ENCODE measurements around the gene EIF2AK3.

EIF2AK3 gene

GRCh38 chr2:88574445-88574844 lies 52.8 kb downstream of the EIF2AK3 start:
- DNase-seq = no peak
- Histone ChIP-seq H3K4me1 (ENCODE audit: control extremely low read depth in 1 of 4, control insufficient read depth in 4 of 4, insufficient read depth in 4 of 4, low read length in 3 of 4) (no peaks in the 10 kb centered on the region), H3K36me3 (ENCODE audit: control insufficient read depth in 4 of 4, insufficient read depth in 4 of 4, low read length in 3 of 4) (peaks cover 29 to 56% (median 34%) of the 10 kb centered on the region in 4 experiments), H3K27ac (ENCODE audit: insufficient read depth in 1 of 2, low read depth in 1 of 2, low read length in 2 of 2, poor library complexity in 1 of 2, severe bottlenecking in 2 of 2) (no peak overlapping the region), H3K4me3 (ENCODE audit: control insufficient read depth in 1 of 7, extremely low read depth in 1 of 7, insufficient read depth in 4 of 7, low read depth in 2 of 7, low read length in 6 of 7) (no peak overlapping the region), H3K27me3 (replicated peaks in 2 of 5; ENCODE audit: control insufficient read depth in 4 of 5, insufficient read depth in 5 of 5, low read length in 4 of 5) (no peaks in the 10 kb centered on the region), H3K9me3 (ENCODE audit: control extremely low read depth in 1 of 5, control insufficient read depth in 4 of 5, insufficient read depth in 2 of 5, low read depth in 1 of 5, low read length in 4 of 5) (no peaks in the 10 kb centered on the region)
- POLR2A ChIA-PET = no interaction called here
- 92% methylated on average over 2 of the region's 5 CpGs for WGBS (ENCODE audit: insufficient coverage)
- CTCF ChIA-PET = no interaction called here

GRCh38 chr2:88568179-88568578 lies 59.1 kb downstream of the EIF2AK3 start:
- DNase-seq = no peak
- H3K4me1 ChIP-seq (ENCODE audit: control extremely low read depth in 1 of 4, control insufficient read depth in 4 of 4, insufficient read depth in 4 of 4, low read length in 3 of 4) = no peaks in the 10 kb centered on the region
- H3K27ac ChIP-seq (ENCODE audit: insufficient read depth in 1 of 2, low read depth in 1 of 2, low read length in 2 of 2, poor library complexity in 1 of 2, severe bottlenecking in 2 of 2) = no peak overlapping the region
- H3K9me3 ChIP-seq (ENCODE audit: control extremely low read depth in 1 of 5, control insufficient read depth in 4 of 5, insufficient read depth in 2 of 5, low read depth in 1 of 5, low read length in 4 of 5) = no peaks in the 10 kb centered on the region
- peaks cover 15 to 28% (median 19%) of the 10 kb centered on the region in 4 experiments for H3K36me3 ChIP-seq (ENCODE audit: control insufficient read depth in 4 of 4, insufficient read depth in 4 of 4, low read length in 3 of 4)
- CTCF ChIA-PET = no interaction called here
- H3K4me3 ChIP-seq (ENCODE audit: control insufficient read depth in 1 of 7, extremely low read depth in 1 of 7, insufficient read depth in 4 of 7, low read depth in 2 of 7, low read length in 6 of 7) = no peak overlapping the region
- WGBS (ENCODE audit: insufficient coverage) = 100% methylated on average over 2 of the region's 3 CpGs
- no peaks in the 10 kb centered on the region for H3K27me3 ChIP-seq (replicated peaks in 2 of 5; ENCODE audit: control insufficient read depth in 4 of 5, insufficient read depth in 5 of 5, low read length in 4 of 5)
- POLR2A ChIA-PET = no interaction called here

- no CpG with 5 or more reads among the region's 2 CpGs for WGBS (ENCODE audit: insufficient coverage)
- peaks cover 2 to 25% (median 8%) of the 10 kb centered on the region in 4 experiments for H3K36me3 ChIP-seq (ENCODE audit: control insufficient read depth in 4 of 4, insufficient read depth in 4 of 4, low read length in 3 of 4)
- CTCF ChIA-PET = interaction anchor here (1.0 kb wide), 1 partner anchor 9 kb away, joined by 3 read pairs; no protein-coding TSS in a partner anchor
- H3K4me3 ChIP-seq (ENCODE audit: control insufficient read depth in 1 of 7, extremely low read depth in 1 of 7, insufficient read depth in 4 of 7, low read depth in 2 of 7, low read length in 6 of 7) = no peak overlapping the region
- no peaks in the 10 kb centered on the region for H3K9me3 ChIP-seq (ENCODE audit: control extremely low read depth in 1 of 5, control insufficient read depth in 4 of 5, insufficient read depth in 2 of 5, low read depth in 1 of 5, low read length in 4 of 5)
- POLR2A ChIA-PET = no interaction called here
- H3K27me3 ChIP-seq (replicated peaks in 2 of 5; ENCODE audit: control insufficient read depth in 4 of 5, insufficient read depth in 5 of 5, low read length in 4 of 5) = no peaks in the 10 kb centered on the region
- H3K4me1 ChIP-seq (ENCODE audit: control extremely low read depth in 1 of 4, control insufficient read depth in 4 of 4, insufficient read depth in 4 of 4, low read length in 3 of 4) = no peaks in the 10 kb centered on the region
- no peak overlapping the region for H3K27ac ChIP-seq (ENCODE audit: insufficient read depth in 1 of 2, low read depth in 1 of 2, low read length in 2 of 2, poor library complexity in 1 of 2, severe bottlenecking in 2 of 2)
- no peak for DNase-seq
These were observed 62.9 kb downstream of the EIF2AK3 start for GRCh38 chr2:88564402-88564801.

- CTCF ChIA-PET = interaction anchor here (1.4 kb wide), 1 partner anchor 16 kb away, joined by 3 read pairs; no protein-coding TSS in a partner anchor
- no CpG with 5 or more reads among the region's 2 CpGs for WGBS (ENCODE audit: insufficient coverage)
These were observed 64.1 kb downstream of the EIF2AK3 start for GRCh38 chr2:88563129-88563528.

GRCh38 chr2:88561646-88562388 lies 65.4 kb downstream of the EIF2AK3 start:
- no peaks in the 10 kb centered on the region for H3K4me1 ChIP-seq (ENCODE audit: control extremely low read depth in 1 of 4, control insufficient read depth in 4 of 4, insufficient read depth in 4 of 4, low read length in 3 of 4)
- no peak overlapping the region for H3K4me3 ChIP-seq (ENCODE audit: control insufficient read depth in 1 of 7, extremely low read depth in 1 of 7, insufficient read depth in 4 of 7, low read depth in 2 of 7, low read length in 6 of 7)
- H3K27me3 ChIP-seq (replicated peaks in 2 of 5; ENCODE audit: control insufficient read depth in 4 of 5, insufficient read depth in 5 of 5, low read length in 4 of 5) = no peaks in the 10 kb centered on the region
- H3K27ac ChIP-seq (ENCODE audit: insufficient read depth in 1 of 2, low read depth in 1 of 2, low read length in 2 of 2, poor library complexity in 1 of 2, severe bottlenecking in 2 of 2) = no peak overlapping the region
- peaks cover 6 to 19% (median 11%) of the 10 kb centered on the region in 4 experiments for H3K36me3 ChIP-seq (ENCODE audit: control insufficient read depth in 4 of 4, insufficient read depth in 4 of 4, low read length in 3 of 4)
- H3K9me3 ChIP-seq (ENCODE audit: control extremely low read depth in 1 of 5, control insufficient read depth in 4 of 5, insufficient read depth in 2 of 5, low read depth in 1 of 5, low read length in 4 of 5) = no peaks in the 10 kb centered on the region
- ChIA-PET CTCF (interaction anchor here (0.8 to 1.4 kb wide), 2 partner anchors 10 to 15 kb away, joined by 3 to 4 read pairs; no protein-coding TSS in a partner anchor), POLR2A (no interaction called here)
- WGBS (ENCODE audit: insufficient coverage) = 85% methylated on average over 2 of the region's 3 CpGs
- DNase-seq = no peak

More at GRCh38 chr2:88563129-88563528, 64.1 kb downstream of the EIF2AK3 start:
- Histone ChIP-seq H3K4me1 (ENCODE audit: control extremely low read depth in 1 of 4, control insufficient read depth in 4 of 4, insufficient read depth in 4 of 4, low read length in 3 of 4) (no peaks in the 10 kb centered on the region), H3K27ac (ENCODE audit: insufficient read depth in 1 of 2, low read depth in 1 of 2, low read length in 2 of 2, poor library complexity in 1 of 2, severe bottlenecking in 2 of 2) (no peak overlapping the region), H3K4me3 (ENCODE audit: control insufficient read depth in 1 of 7, extremely low read depth in 1 of 7, insufficient read depth in 4 of 7, low read depth in 2 of 7, low read length in 6 of 7) (no peak overlapping the region), H3K36me3 (ENCODE audit: control insufficient read depth in 4 of 4, insufficient read depth in 4 of 4, low read length in 3 of 4) (peaks cover 2 to 15% (median 6%) of the 10 kb centered on the region in 4 experiments), H3K9me3 (ENCODE audit: control extremely low read depth in 1 of 5, control insufficient read depth in 4 of 5, insufficient read depth in 2 of 5, low read depth in 1 of 5, low read length in 4 of 5) (no peaks in the 10 kb centered on the region), H3K27me3 (replicated peaks in 2 of 5; ENCODE audit: control insufficient read depth in 4 of 5, insufficient read depth in 5 of 5, low read length in 4 of 5) (no peaks in the 10 kb centered on the region)
- POLR2A ChIA-PET = no interaction called here
- DNase-seq = no peak

GRCh38 chr2:88560619-88561307 lies 66.5 kb downstream of the EIF2AK3 start:
- no peak overlapping the region for H3K27ac ChIP-seq (ENCODE audit: insufficient read depth in 1 of 2, low read depth in 1 of 2, low read length in 2 of 2, poor library complexity in 1 of 2, severe bottlenecking in 2 of 2)
- H3K4me3 ChIP-seq (ENCODE audit: control insufficient read depth in 1 of 7, extremely low read depth in 1 of 7, insufficient read depth in 4 of 7, low read depth in 2 of 7, low read length in 6 of 7) = no peak overlapping the region
- H3K36me3 ChIP-seq (ENCODE audit: control insufficient read depth in 4 of 4, insufficient read depth in 4 of 4, low read length in 3 of 4) = peaks cover 6 to 24% (median 16%) of the 10 kb centered on the region in 4 experiments
- CTCF ChIA-PET = interaction anchor here (1.0 kb wide), 1 partner anchor 30 kb away, joined by 3 read pairs; no protein-coding TSS in a partner anchor
- no peak for DNase-seq
- POLR2A ChIA-PET = no interaction called here
- H3K4me1 ChIP-seq (ENCODE audit: control extremely low read depth in 1 of 4, control insufficient read depth in 4 of 4, insufficient read depth in 4 of 4, low read length in 3 of 4) = no peaks in the 10 kb centered on the region
- WGBS (ENCODE audit: insufficient coverage) = 100% methylated on average over 1 of the region's 3 CpGs
- no peaks in the 10 kb centered on the region for H3K27me3 ChIP-seq (replicated peaks in 2 of 5; ENCODE audit: control insufficient read depth in 4 of 5, insufficient read depth in 5 of 5, low read length in 4 of 5)
- H3K9me3 ChIP-seq (ENCODE audit: control extremely low read depth in 1 of 5, control insufficient read depth in 4 of 5, insufficient read depth in 2 of 5, low read depth in 1 of 5, low read length in 4 of 5) = no peaks in the 10 kb centered on the region

GRCh38 chr2:88557290-88557689 lies 70.0 kb downstream of the EIF2AK3 start:
- H3K9me3 ChIP-seq (ENCODE audit: control extremely low read depth in 1 of 5, control insufficient read depth in 4 of 5, insufficient read depth in 2 of 5, low read depth in 1 of 5, low read length in 4 of 5) = no peaks in the 10 kb centered on the region
- no peaks in the 10 kb centered on the region for H3K4me1 ChIP-seq (ENCODE audit: control extremely low read depth in 1 of 4, control insufficient read depth in 4 of 4, insufficient read depth in 4 of 4, low read length in 3 of 4)
- ChIA-PET CTCF (interaction anchor here (1.5 kb wide), 1 partner anchor 34 kb away, joined by 4 read pairs; no protein-coding TSS in a partner anchor), POLR2A (no interaction called here)
- 100% methylated on average over 1 of the region's 1 CpG for WGBS (ENCODE audit: insufficient coverage)
- no peak for DNase-seq
- H3K27me3 ChIP-seq (replicated peaks in 2 of 5; ENCODE audit: control insufficient read depth in 4 of 5, insufficient read depth in 5 of 5, low read length in 4 of 5) = peaks cover 0 to 1% (median 0%) of the 10 kb centered on the region in 5 experiments
- H3K4me3 ChIP-seq (ENCODE audit: control insufficient read depth in 1 of 7, extremely low read depth in 1 of 7, insufficient read depth in 4 of 7, low read depth in 2 of 7, low read length in 6 of 7) = no peak overlapping the region
- H3K36me3 ChIP-seq (ENCODE audit: control insufficient read depth in 4 of 4, insufficient read depth in 4 of 4, low read length in 3 of 4) = peaks cover 6 to 24% (median 16%) of the 10 kb centered on the region in 4 experiments
- H3K27ac ChIP-seq (ENCODE audit: insufficient read depth in 1 of 2, low read depth in 1 of 2, low read length in 2 of 2, poor library complexity in 1 of 2, severe bottlenecking in 2 of 2) = no peak overlapping the region

Data from common myeloid progenitor, CD34-positive (primary cell).